Esophagus squamous epithelium (tissue), 4 donors: Measurements from ENCODE around the gene MYL11.

ENCODE experiments used
- POLR2A ChIP-seq, 4 donors: fragments of 450-650 bp; IDR thresholded peaks; one replicate each; pipeline ENCODE4 v1.6.1; 2017; ENCODE audit warnings: antibody characterized with exemption in 4 of 4, mild to moderate bottlenecking in 4 of 4, moderate library complexity in 3 of 4
- TF ChIP-seq, protein P1 (sequence below), 6 experiments: fragments of 450-650 bp in 4 of 6; fragments of 200-600 bp in 2 of 6; sonication (generic) in 2 of 6; IDR thresholded peaks; one replicate each; pipeline ENCODE4 v1.5.1; 2016 to 2019; ENCODE audit warnings: antibody characterized with exemption in 6 of 6, mild to moderate bottlenecking in 4 of 6, moderate library complexity in 4 of 6

DNA sequence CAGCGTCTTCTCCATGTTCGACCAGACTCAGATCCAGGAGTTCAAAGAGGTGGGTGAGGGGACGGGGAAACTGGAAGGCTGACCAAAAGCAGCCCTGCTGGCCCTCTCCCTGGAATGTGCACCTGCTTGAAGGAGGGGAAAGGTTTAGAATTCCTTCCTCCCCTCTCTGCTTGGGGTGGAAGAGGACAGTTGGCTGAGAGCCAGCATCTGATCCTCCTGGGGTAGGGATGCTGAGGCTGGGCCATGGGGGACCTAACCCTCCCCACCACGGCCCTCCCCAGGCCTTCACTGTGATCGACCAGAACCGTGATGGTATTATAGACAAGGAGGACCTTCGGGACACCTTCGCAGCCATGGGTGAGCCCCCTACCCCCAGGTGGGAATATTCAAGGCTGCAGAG, 1.3 kb downstream of the MYL11 start:
- TF ChIP-seq, protein P1, sequence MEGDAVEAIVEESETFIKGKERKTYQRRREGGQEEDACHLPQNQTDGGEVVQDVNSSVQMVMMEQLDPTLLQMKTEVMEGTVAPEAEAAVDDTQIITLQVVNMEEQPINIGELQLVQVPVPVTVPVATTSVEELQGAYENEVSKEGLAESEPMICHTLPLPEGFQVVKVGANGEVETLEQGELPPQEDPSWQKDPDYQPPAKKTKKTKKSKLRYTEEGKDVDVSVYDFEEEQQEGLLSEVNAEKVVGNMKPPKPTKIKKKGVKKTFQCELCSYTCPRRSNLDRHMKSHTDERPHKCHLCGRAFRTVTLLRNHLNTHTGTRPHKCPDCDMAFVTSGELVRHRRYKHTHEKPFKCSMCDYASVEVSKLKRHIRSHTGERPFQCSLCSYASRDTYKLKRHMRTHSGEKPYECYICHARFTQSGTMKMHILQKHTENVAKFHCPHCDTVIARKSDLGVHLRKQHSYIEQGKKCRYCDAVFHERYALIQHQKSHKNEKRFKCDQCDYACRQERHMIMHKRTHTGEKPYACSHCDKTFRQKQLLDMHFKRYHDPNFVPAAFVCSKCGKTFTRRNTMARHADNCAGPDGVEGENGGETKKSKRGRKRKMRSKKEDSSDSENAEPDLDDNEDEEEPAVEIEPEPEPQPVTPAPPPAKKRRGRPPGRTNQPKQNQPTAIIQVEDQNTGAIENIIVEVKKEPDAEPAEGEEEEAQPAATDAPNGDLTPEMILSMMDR (IDR thresholded peaks at IDR 0.05), result no peak
- TF ChIP-seq POLR2A (IDR thresholded peaks at IDR 0.05), result no peak
